GM18907 (cell line): Measurements from ENCODE around the gene SPDYE1.
A peak's percentile ranks its signal among the peaks of the same experiment; 100 is the strongest.
"Not testable (repeated sequence)": the region's sequence is repeated elsewhere in the genome, so short reads cannot be mapped to it uniquely, and the experiment has no call there.

Experiments
- ATAC-seq: cut with Tn5 transposase; IDR thresholded peaks from one replicate; pipeline ENCODE4 v1.9.1; 2021; ENCODE audit warnings: mild to moderate bottlenecking, moderate library complexity; ENCODE audit not compliant: unreplicated experiment

SPDYE1 gene

GRCh38 chr7:43990829-43991228 lies 6.9 kb upstream of the SPDYE1 start:
- ATAC-seq = not testable (repeated sequence)

DNA sequence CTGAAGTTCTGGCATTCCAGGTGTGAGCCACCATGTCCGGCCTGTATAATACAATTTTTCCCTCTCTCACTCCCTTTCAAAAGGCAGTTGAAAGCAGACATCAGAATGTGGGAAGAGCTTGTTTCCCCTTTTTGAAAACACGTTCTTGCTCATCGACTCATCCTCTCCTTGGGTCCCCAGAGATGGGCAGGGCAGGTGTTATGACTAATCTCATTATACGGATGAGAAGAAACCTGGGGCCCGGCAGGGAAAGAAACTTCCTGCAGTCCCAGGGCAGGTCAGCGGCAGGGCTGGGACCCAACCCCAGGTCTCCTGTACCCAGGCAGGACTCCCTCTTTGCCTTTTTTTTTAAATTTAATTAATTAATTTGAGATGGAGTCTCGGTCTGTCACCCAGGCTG lies 4.8 kb upstream of the SPDYE1 start:
- not testable (repeated sequence) for ATAC-seq

GRCh38 chr7:43994681-43995080 lies 3.0 kb upstream of the SPDYE1 start:
- not testable (repeated sequence) for ATAC-seq

GRCh38 chr7:44012081-44012480 lies 14.4 kb downstream of the SPDYE1 start:
- ATAC-seq = not testable (repeated sequence)

- ATAC-seq = not testable (repeated sequence)
These were observed 17.4 kb downstream of the SPDYE1 start for GRCh38 chr7:44015090-44015489.

DNA sequence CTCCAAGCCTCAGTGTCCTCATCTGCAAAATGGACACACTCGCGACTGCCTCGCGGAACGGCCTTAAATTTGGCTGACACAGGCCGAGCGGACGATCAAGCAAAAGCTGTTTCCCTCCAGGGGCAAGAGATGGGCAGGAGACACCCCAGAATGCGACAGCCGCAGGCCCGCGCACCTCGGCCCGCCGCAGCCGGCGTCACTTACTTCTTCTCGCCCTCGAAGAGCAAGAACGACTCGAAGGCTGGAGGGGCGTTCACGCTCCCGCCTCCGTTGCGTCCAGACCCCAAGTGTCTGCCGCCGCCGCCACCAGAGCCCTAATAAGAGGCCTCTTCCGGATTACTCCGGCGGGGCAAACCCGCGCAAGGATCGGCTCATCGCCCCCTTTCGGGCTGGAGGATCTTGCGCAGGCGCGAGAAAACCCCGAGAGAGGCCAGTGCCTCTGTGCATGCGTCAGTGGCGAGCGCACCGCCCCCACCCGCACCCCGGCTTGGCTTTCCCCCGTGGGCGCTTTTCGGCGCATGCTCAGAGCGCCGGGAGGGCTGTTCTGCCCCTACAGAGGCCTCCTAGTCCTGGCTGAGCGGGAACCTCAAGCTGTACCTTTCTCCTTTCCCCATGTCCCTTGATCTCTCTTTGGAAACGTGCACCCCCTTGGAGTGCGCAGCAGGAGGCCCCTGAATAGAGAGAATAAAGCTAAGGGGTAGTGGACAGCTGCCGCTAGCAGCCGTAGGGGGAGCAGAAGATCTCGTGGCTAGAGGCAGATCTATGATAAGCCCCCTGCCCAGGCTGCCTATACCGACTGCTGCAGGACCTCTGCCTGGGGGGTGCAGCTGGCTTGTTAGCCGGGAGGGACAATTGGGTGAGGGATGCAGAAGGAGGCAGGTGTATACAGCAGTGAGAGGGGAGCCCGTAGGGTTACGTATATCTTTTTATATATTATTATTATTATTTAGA lies 21.4 kb downstream of the SPDYE1 start:
- peak; percentile 88 for ATAC-seq

DNA sequence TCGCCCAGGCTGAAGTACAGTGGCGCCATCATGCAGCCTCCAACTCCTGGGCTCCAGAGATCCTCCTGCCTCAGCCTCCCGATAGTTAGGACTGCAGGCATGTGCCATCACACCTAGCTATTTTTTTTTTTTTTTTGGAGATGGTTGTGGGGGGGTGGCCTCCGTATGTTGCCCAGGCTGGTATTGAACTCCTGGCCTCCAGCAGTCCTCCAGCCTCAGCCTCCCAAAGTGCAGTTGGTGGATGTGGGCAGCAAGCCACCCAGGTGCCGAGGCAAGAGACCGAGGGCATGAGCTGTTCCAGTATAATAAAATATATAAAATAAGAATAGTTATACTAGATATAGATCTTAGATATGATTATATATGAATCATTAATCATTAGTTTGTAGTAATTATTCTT lies 22.1 kb downstream of the SPDYE1 start:
- not testable (repeated sequence) for ATAC-seq

DNA sequence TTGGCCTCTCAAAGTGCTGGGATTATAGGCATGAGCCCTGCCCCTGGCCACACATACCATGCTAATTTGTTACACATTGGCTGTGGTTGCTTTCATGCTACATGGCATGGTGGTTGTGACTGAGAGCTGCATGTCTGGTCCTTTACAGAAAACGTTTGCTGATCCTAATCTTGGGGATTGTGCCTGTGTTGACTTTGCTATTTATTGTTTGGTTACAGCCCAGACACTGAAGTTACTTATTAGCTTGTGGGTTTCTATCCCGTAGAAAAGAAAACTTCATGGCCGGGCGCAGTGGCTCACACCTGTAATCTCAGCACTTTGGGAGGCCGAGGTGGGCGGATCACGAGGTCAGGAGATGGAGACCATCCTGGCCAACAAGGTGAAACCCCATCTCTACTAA lies 24.4 kb downstream of the SPDYE1 start:
- ATAC-seq = not testable (repeated sequence)

GRCh38 chr7:44022796-44023467 lies 25.2 kb downstream of the SPDYE1 start:
- ATAC-seq = not testable (repeated sequence)

DNA sequence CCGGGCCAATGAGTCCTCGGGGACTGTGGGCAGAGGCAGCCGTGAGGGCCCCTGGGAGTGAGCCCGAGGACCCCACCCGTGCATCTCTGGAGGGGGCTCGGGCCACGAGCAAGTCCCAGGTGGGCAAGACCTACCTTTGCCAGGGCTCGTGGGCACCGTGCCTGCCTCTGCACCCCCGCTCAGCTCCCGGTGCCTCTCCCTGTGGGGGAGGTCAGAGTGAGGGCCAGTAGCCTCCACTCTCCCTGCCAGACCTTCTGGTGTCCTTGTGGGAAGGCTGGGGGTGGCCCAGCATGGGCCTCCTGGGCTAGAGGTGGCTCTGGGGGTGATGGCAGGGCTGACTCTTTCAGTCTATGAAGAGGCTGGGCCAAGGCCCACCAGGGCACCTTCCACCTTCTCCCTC lies 31.7 kb downstream of the SPDYE1 start:
- ATAC-seq = not testable (repeated sequence)

DNA sequence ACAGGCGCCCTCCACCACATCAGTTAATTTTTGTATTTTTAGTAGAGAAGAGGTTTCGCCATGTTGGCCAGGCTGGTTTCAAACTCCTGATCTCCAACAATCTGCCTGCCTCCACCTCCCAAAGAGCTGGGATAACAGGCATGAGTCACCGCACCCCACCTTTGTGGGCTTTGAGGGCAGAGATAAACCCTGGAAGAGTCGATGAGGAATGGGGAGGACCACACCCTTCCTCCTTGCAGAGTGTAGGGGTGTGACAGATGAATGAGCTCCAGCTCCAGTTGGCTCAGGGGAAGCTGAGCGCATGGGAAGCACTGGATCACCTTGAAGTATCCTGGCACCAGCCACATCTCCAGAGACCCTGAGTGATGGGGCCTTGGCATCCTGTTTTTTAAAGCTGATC lies 32.3 kb downstream of the SPDYE1 start:
- not testable (repeated sequence) for ATAC-seq

GRCh38 chr7:44031319-44031718 lies 33.6 kb downstream of the SPDYE1 start:
- not testable (repeated sequence) for ATAC-seq

GRCh38 chr7:44032031-44032430 lies 34.3 kb downstream of the SPDYE1 start:
- not testable (repeated sequence) for ATAC-seq

DNA sequence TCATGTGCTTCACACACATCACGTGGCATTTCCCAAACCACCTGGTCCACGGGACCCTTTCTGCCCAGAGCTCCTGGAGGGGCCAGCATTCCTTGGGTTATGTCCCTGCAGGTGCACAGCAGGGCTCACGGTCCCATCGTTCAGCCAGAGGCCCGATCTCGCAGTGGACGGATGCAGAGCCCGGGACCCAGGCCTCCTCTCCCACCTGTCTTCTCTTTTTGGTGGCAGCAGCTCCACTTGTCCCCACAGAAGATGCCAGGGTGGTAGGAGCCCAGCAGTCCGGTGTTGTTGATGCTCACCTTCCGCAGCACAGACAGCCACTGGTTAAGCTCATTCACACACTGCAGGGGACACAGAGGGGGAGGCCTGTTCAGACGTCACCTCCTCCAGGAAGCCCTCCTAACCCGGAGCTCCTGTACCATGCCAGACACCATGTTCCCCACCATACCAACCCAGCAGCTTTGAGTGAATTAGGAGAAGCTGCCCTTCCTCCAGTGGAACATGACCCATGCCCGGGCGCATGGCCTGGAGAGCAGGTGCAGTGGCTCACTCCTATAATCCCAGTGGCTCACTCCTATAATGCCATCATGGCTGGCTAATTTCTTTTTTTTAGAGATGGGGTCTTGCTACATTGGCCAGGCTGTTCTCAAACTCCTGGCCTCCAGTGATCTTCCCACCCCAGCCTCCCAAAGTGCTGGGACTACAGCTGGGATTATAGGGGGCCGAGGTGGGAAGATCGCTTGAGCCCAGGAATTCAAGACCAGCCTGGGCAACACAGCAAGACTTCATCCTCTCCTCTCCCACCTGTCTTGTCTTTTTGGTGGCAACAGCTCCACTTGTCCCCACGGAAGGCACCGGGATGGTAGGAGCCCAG lies 36.5 kb downstream of the SPDYE1 start:
- ATAC-seq = not testable (repeated sequence)

GRCh38 chr7:44036364-44036763 lies 38.7 kb downstream of the SPDYE1 start:
- not testable (repeated sequence) for ATAC-seq

DNA sequence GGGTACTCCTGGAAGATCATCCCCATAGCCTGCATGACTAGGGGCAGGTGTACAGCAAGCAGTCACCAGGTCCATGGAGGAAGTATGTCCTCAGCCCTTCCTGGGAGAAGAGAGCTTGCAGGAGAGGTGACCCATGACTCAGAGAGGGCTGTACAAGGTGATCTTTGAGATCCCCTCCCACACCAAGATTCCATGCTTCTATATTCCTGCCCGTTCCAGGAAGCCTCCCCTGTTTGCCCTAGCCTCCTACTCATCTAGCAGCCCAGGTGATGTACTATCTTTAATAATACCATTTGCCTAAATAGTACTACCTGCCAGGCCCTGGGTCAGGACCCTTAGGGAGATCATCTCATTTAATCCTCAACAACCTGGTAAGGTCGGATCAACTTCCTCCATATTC lies 40.3 kb downstream of the SPDYE1 start:
- not testable (repeated sequence) for ATAC-seq

DNA sequence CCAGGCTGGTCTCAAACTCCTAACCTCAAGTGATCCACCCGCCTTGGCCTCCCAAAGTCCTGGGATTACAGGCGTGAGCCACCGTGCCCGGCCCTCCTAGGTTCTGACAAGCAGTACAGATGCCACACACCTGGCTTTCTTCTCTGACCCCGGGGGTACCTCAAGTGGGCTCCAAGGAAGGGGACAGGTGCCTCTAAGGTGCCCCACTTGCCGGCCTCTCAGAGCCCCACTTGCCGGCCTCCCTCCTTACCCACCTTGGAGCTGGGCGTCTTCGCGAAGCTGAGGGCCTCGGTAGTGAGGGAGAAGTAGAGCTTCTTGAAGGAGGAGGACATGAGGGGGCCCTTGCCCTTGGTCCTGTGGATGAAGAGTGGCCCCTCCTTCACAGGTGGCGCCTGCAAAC lies 40.9 kb downstream of the SPDYE1 start:
- not testable (repeated sequence) for ATAC-seq

GRCh38 chr7:44038961-44039558 lies 41.4 kb downstream of the SPDYE1 start:
- ATAC-seq = peak; percentile 67

DNA sequence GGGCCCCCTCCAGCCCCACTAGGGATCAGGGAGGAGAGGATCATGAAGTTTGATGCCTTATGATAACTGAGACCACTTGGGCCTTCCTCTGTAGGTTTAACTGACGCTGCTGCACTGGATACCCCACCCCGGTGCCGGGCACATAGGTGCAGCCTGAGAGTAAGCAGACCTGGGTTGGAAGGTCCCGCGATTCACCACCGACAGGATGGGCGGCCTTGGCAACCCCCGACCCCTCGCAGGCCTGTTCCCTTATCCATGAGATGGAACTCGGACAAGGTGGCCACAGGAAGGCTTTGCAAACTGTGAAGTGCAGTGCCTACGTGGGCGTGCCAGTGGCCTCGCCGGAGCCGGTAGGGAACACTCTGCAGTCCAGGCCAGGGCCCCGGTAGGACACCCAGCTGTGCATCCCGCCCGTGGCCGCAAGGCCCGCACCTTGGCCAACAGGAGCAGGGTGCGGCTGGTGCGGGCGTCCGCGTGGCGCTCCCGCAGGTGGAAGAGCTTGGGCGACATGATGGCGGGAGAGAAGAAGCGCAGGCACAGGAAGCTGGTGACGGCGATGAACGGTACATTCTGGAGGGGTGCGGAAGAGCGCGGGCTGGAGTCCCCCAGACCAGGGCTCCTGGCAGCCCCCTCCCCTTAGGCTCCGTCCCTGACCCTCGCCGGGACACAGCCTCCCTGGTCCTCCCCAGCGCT lies 42.2 kb downstream of the SPDYE1 start:
- peak; percentile 16 for ATAC-seq

GRCh38 chr7:44040493-44040891 lies 42.8 kb downstream of the SPDYE1 start:
- peak; percentile 46 for ATAC-seq
